Renal pelvis (tissue), 4 donors: ENCODE results near the gene KL. TPM values are rescaled to one million over a fixed set of nuclear protein-coding genes. Genes with fewer than 3 reads are reported as not detected.

ENCODE experiments used
- DNase-seq: peaks from one replicate; pipeline ENCODE4 v3.0.0-alpha.2; 2013
- polyA plus RNA-seq, 3 donors: library from polyadenylated mRNA; unstranded; fragments of 120-200 nt; gene quantifications; one replicate each; pipeline ENCODE4 v1.2.1, GENCODE V29; 2013; ENCODE audit not compliant: insufficient read length in 3 of 3

The KL gene
- polyA plus RNA-seq, 3 donors: 31.4 to 45.8 (median 40.9) TPM

DNA sequence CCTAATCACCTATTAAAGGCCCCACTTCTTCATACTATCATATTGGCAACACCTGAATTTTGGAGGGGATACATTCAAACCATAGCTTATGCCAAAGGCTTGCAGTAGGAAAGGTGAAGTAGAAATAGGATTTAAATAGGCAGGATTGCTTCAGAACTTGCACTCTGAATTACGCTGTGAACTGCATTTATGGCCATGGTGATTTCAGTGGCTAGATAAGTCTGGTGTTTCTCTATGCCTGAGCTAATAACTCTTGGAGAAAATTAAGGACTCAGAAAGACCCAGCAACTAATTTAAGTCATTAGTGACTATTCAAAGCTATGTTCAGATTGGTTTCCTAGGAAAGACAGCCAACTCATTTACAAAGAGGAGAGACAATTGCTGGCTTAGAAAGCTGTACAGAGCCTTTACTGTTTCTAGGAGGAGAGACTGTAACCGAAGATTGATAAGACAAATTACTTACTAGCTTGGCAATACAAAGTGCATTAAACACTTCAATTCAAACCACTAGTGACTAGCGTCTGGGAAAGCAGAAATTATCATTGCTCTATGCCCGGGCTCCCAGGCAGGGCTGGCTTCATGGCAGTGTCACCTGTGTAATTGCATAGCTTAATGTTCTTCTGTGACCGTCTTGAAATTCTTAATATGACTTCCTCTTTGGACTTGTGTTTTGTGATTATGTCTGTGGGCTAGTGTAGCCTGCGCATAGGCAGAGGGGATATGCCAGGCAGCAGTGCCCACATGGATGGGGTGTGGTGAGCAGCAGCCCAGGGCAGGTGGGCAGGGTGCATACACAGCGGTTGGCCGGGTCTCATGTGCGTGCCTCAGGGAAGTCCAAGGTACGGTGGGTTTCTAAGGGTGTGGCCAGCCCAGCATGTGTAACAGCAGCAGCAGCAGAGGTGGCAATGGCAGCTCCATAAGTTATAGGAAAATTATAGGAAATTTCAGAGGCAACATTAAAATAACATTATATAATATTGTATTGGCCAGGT is 60.1 kb downstream of the KL start:
- no peak for DNase-seq

DNA sequence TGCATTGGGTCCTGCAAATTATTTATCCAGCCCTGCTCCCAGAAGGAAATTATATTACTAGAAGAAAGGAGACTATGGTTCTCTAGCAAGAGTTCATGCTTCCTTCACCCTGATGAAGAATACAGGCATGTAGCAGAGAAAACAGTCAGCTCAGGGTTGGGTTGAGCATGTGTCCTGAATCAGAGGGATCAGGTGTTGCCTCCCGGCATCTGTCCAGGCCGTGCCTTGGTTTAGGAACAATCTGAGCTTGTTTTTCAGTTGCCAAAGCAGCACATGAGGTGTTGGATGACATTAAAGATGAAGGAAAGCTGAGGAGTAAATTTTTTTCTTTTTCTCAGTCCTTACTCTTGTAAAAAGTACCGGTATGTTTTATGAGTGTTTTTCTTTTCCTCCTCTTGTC is 62.0 kb downstream of the KL start:
- no peak for DNase-seq

DNA sequence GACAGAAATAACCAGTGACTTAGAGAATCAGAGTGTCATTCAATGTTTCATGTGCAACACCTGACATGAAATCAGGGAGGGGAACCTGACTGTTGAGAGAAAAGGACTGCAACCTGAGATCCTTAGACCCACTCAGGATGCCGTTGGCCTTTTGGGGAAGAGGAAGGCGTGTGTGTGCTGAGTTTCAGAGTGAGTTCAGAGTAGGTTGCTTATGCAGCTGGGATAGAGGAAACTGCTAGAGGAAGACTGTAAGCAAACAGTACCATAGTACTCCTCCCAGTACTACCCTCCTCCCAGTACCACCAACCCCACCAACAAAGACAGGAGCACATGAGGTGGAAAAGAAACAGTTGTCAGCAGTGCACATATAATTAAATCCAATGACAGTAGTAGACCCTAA is 63.7 kb downstream of the KL start:
- DNase-seq: no peak

DNA sequence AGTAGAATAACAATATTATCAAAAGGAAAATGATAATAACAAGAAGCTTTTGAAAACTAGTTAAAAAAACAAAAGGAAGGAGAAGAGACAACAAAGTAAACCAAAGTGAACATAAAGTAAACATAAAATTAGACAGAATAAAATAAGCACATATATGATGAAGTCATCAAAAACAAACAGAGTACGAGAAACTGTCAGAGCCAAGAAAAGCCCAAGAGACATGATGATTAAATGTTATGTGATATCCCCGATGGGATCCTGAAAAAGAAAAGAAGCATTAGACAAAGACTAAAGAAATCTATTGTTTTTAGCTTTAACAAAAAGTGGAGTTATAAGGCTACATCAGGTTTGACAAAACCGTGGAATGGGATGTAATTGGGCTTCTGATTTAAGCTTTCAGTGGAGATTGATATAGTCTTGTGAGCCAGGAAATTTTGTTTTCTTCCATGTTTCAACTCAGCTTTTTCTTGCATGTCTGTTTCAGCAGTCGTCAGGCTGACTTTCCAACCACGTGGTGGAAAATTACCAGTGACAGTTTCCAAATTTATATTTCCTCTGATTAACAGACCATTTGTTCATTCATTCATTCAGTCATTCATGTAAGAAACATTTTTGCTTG is 64.9 kb downstream of the KL start:
- DNase-seq: no peak

DNA sequence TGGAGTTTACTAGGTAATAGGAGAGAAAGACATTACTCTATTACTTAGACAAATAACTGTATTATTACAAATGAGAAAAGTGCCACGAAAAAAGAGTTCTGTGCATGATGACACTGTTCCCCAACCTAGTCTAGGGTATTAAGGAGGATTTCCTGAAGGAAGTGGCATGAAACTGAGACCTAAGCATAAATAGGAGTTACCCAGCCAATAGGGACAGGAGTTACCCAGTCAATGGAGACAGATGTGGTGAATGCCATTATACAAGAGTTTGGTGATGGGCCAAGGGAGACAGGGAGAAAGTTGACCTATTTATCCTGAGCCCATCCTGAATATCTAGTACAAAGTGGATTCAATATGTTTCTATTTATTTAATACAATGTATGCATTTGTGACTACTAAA is 65.4 kb downstream of the KL start:
- DNase-seq: no peak

DNA sequence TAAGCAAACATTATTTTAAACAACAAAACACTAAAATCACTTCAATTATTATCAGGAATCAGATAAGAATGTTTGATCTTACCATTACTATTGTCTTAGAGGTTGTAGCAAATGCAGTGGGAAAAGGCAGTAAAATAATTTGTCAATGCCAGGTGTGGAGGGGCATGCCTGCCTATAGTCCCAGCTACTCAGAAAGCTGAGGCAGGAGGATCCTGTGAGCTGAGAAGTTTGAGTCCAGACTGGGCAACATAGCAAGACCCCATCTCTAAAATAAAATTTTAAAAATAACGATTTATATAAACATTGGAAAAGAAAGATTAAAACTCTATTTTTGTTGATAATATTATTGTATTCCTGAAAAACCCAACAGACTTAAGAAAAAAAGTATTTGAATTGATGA is 66.8 kb downstream of the KL start:
- no peak for DNase-seq

DNA sequence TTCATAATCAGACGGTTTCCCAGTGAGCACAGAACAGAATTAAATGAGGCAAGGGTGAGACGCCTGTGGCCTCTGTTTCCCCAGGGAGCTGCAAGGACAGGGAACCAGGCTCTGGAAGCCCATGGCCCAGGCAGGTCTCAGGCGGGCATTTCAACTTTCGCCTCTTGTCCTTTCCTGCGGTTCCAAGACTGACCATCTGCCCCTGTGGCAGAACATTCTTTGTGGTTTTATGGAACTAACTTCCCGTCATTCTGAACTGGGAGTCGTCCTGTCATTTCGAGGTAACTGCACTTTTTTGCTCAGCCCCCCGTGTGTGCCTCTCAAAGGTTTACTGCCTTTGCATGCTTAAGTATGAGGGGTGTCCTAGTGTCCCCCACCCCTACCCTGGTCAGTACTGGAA is 70.9 kb downstream of the KL start:
- no peak for DNase-seq

DNA sequence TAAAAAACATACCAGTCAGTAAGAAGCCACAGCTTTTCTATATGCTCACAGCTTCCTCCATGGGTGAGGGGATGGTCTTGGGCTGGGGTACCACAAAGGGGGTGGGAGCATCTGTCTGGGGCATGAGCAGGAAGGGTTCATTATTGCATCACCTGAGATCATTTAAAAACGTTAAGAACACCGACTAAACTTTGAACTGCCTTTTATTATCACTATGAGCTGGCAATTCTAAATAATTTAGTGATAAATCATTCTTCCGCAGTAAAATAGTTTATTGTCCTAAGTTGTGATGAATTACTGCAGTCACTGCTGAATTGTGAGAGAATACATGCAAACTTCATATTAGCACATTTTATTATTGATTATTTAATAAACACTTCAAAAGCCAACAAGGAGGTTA is 71.6 kb downstream of the KL start:
- no peak for DNase-seq

DNA sequence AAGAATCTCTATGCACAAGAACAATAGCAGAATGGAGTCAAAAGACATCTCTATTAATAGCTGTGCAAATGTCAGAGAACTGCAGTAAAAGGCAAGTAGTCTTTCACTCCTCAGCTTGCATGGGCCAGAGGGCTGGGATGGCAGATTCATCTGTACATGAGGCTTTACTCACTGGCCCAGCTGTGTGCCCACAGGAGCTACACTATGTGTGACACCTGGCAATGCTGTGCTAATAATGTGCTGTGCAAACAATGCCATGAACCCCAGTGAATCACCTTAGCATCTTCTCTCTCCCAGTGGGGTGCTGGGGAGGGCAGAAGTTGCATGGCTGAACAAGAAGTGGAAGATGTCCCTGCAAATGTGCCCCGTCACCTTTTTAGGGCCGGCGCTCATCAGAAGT is 73.1 kb downstream of the KL start:
- no peak for DNase-seq

DNA sequence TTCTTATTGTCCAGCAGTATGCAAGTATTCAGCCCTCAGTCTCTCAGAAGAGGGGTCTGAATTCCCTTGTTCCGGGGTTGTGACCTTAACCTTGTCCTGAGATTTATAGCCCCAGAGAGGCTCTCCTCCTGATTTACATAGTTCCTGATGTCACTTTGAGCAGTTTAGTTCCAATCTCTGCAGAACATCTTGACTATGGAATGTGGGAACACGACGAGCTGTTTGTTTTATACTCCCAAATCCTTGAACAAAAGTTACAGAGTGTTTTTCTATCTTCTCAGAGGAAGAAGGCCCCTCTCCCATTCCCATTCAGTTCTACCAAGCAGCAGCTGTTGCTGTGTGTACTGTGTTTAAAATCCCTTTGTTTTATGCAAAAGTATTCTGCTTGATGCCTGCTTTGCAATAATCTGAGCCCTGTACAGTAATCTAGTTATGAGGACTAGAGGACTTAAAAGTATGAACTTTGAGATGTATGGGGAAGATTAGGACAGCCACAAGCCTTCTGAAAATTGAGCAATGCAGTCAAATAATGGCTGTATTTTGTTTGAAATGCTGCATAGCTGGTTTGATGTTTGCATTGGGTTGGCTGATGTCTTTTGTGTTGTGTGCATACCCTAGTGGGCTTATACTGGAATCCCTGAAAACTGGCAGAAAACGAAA is 74.7 kb downstream of the KL start:
- DNase-seq: peak; percentile 48

DNA sequence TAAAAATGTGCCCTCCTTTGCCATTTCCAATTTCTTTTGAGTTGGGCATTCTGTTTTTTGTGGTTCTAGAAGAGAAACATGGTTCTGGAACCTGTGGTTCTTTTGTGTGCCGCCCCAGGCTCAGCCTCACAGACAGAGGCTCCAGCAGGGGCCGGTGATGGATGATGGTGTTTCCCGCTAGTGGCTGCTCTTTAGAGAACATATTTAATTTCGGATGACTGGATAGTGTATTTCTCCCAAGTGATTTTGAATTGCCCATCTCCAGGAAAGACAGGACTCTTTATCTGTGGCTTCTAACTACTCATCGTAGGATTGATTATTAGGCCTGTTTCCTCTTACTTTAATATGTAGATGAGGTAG is 75.2 kb downstream of the KL start:
- DNase-seq: no peak

DNA sequence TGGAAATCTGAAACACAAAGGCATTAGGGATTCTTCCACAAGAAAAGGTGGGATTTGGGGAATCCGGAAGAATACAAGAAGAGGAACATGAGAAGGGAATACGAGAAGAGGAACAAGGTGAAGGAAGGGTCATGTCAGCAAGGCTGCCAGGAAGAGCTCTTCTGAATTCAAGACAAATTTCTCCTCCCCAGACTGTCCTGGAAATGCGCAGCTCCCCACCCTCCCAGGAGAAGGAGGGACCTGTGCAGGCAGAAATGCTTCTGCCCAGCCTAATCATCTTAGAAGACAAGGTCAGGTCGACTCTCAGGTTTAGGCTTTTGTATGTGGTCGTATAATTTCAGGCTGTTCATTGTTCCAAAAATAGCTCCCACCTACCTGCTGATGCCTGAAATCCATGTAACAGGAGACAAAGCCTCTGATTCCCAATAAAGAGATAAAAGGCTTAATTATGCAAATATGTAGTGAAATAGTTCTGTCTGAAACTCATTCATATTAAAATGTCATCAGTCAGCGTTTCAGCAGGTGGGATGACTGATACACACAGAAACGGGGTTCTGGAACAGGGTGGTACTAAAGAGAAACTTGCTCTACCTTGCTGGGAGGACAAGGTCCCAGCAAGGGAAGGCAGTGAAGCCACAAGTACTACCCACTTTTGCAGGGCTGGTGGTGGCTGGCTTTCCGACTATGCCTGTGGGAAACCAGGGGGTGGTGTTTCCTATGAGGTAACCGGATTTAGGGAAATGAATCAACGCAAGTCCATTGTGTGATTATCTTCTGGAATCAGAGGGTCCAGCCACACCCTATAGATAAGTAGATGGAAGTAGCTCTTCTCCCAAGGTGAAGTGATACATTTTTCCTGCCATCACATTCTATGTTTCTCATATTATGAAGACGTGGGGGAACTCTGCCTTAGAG is 76.1 kb downstream of the KL start:
- DNase-seq: no peak

DNA sequence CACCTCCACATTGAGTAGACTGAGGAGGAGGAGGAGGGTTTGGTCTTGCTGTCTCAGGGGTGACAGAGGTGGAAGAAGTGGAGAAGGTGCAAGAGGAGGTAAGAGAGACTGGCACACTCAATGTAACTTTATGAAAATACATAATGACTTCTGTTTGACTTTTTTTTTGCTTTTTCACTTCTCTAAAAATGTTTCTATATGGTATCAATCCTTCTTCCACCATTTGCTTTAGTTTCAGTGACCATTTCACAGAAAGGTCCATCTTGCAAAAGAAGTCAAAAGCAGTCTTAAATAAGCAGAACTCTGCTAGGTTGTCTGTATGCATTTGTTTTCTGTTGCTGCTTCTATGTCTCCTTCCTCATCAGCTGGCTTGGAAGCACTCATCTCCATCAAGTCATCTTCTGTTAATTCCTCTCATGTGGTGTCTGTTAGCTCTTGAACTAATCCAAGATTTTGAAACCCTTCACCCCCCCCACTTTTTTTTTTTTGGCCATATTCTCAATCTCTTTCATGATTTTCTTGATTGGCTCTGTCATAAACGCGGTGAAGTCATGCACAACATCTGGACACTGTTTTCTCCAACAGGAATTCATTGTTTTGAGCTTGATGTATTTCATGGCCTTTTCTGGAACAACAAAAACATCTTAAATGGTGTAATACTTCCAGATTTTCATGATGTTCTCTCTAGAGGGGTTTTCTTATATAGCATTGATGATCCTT is 80.8 kb downstream of the KL start:
- no peak for DNase-seq

DNA sequence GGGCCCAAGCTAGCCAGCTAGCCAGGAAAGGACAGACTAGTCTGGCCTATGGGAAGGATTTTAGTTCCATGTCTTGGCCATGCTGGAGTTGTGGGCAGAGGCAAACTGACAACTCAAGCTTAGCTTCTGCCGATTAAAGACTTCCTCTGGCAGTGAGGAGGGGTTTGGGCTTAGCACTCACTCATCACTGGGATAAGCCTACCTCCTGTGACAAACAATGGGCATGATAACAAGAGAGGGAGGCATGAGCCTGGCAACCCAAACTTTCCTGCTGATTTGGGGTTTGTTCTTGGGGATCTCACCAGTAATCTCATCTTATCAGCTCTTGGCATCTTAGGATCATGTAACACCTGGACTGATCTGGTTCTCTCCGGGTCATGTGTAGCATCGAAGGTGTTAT is 83.6 kb downstream of the KL start:
- no peak for DNase-seq

DNA sequence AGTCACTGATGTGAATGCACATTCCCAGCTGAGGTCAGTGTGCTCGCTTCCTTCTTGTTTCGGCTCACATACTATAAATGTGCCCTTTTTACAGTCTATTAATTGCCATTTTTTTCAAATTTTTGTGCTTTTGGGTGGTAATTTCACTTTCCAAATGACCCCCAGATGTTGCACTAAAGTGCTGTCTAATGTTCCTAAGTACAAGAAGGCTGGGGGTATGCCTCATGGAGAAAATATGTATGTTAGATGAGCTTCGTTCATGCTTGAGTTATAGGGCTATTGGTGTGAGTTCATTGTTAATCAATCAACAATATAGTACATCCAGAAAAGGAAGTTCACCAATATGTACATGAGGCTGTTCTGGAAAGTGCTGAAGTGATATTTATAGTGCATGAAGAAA is 84.7 kb downstream of the KL start:
- DNase-seq: no peak

DNA sequence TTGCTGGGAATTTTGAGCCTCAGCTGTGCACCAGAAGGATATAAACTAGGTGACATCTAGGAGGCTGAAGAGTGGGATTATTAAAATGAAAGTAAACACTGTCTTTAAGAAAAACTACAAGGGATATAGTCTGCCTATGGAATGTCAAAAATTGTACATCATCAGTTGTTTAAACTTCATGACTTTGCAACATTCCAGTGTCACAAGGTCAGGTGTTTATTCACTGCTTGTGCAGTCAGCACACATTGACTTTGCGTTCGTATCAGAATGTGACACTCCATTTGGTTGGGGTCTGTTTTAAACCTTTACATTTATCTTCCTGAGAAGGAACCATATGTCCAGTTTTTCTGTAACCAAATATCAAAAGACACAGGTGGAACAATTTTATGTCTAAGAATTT is 85.6 kb downstream of the KL start:
- no peak for DNase-seq

DNA sequence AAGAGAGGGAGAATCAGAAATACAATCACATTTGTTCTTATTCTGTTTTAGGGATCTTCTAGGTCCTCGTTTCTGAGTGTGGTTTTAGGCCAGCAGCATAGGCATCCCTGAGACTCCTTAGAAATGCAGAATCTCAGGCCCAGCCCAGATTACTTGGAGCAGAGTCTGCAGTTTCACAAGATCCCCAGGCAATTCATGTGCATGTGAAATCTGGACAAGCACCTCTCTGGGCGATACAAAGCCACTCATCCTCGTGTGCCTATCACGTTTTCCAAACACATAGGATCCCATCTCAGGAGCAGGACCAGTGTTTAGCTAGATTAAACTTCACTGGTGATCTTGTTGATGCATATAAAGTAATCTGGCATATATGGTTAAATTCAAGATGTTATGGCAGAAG is 87.2 kb downstream of the KL start:
- DNase-seq: no peak

DNA sequence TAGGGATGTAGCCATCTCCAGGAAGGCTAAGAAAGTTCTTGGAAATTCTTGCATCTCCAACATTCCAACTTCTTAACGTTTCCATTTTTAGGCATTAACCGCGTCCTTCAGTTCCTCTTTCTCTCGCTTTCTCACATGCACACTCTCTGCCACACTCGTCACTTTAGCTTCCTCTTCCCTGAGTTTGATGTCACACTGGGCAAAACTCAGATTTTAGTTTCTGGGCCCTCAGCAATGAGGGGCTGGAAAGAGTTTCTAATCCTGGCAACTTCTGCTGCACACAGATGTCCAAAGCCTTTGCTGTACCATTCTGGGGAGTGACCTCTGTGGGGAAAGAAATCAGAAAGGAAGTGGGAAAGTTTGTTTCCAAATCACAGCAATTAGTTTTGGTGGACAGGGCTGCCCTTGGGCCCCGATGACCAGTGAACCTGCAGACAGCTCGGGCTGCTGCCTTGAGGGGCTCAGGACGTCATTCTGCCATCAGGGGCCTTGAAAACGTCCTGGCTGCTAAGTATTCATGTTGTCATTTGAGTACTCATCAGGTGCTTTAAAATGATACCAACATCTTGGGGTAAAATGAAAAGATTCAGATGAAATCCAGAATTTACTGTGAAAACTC is 89.3 kb downstream of the KL start:
- DNase-seq: no peak

DNA sequence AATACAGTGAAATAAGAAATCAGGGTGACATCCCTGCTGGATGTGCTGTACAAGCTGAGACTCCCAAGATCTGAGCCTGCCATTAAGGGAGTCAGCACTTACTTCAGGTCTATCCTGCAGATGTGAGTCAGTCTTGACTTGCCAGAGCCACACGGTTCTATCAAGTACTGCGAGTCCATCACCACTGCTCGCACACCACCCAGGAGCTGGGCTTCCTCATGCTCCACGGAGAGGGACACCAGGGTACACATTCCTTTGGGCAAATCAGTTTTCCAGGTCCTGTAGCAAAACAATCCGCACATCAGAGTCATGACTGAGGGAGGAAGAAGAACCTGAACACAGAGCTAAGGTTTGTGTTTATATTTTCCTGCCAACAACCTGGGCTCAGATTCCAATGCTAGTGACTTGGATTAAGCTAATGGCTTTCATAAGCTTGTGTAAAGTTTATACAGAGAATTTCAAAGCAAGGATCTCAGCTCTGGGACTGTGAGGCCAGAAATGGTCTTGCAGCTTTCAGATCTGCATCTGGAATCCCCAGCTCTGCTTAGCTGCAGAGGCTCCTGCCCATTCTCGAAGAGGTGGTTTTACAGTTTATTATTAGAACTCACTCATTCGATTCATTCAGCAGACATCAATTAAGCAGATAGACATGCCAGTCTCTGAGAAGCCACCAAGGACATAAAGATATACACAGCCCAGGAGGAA is 90.6 kb downstream of the KL start:
- DNase-seq: no peak

DNA sequence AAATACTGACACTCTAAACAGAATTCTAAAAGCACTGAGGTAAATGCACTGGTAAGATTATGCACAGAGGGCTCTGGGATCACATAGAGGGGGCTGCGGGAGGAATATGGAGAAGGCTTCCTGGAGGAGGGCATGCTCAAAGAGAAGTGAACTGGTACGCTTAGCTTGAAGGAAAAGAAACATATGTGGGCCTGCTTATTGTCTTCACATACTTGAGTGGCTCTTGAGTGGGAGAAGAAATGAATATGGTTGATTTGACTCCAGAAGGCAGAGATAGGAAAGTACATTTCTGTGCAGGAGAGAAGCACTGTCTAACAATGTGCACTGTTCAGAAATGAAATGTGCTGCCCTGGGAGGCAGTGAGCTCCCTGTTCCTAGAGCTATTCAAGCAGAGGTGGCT is 91.1 kb downstream of the KL start:
- DNase-seq: no peak
